ENCODE data around the gene ROBO1.

GRCh38 chr3:79018671-79019136, 749.1 kb downstream of the ROBO1 start:
- no peak for TF ChIP-seq EZH2 (IDR thresholded peaks at IDR 0.05; ENCODE audit: borderline replicate concordance, insufficient read depth, low read depth, low read length, poor library complexity, severe bottlenecking)
- TF ChIP-seq, protein P1, sequence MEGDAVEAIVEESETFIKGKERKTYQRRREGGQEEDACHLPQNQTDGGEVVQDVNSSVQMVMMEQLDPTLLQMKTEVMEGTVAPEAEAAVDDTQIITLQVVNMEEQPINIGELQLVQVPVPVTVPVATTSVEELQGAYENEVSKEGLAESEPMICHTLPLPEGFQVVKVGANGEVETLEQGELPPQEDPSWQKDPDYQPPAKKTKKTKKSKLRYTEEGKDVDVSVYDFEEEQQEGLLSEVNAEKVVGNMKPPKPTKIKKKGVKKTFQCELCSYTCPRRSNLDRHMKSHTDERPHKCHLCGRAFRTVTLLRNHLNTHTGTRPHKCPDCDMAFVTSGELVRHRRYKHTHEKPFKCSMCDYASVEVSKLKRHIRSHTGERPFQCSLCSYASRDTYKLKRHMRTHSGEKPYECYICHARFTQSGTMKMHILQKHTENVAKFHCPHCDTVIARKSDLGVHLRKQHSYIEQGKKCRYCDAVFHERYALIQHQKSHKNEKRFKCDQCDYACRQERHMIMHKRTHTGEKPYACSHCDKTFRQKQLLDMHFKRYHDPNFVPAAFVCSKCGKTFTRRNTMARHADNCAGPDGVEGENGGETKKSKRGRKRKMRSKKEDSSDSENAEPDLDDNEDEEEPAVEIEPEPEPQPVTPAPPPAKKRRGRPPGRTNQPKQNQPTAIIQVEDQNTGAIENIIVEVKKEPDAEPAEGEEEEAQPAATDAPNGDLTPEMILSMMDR (IDR thresholded peaks at IDR 0.05) = no peak

All from B cell (primary cell).